Heart left ventricle (tissue), 13 donors: ENCODE measurements around the gene TTC8.

Experiments
- POLR2A ChIP-seq, 2 donors: fragments of 450-650 bp; IDR thresholded peaks; one replicate each; pipeline ENCODE4 v1.6.1; 2017; ENCODE audit warnings: antibody characterized with exemption in 2 of 2, mild to moderate bottlenecking in 2 of 2, moderate library complexity in 2 of 2
- TF ChIP-seq, protein P1 (sequence below), 12 donors: fragments of 200-600 bp; sonication (generic) in 4 of 12; IDR thresholded peaks; one replicate each; pipeline versions ENCODE4 v1.5.0 to v1.8.0; 2018 to 2022; ENCODE audit warnings: antibody characterized with exemption in 12 of 12, mild to moderate bottlenecking in 5 of 12
- donor health status: ischemic (EF 13 %, LVEDD 7.1; RV severe dilation, severe dysfunction).
- donor health status: DM: no; HTN: yes; CAD: no.
- donor health status: DM: no; HTN: no; CAD: no.
- donor health status: ischemic (EF 25% LVEDD 6.9; RV normal size, moderate dysfunction).
- donor health status: ischemic (EF 25% LVEDD 5.7; RV mildly dilated, moderate dysfunction).
- donor health status: ischemic (EF 35%, LVEDD 5.7; RV mildly dilated, moderate dysfunction).
- donor health status: nonischemic (EF 11% LVEDD 7.7; RV severe dilation, severe dysfunction).
- donor health status: DM: yes; HTN: yes; CAD: no.
- donor health status: PGD.
- donor health status: ischemic (EF 29% LVEDD 5.4; RV normal size, mild dysfunction).
- donor health status: nonischemic (EF 23%, LVEDD 6.1; RV moderate dilation, normal function).

GRCh38 chr14:88786715-88787114 is 37.7 kb upstream of the TTC8 start:
- TF ChIP-seq, protein P1, sequence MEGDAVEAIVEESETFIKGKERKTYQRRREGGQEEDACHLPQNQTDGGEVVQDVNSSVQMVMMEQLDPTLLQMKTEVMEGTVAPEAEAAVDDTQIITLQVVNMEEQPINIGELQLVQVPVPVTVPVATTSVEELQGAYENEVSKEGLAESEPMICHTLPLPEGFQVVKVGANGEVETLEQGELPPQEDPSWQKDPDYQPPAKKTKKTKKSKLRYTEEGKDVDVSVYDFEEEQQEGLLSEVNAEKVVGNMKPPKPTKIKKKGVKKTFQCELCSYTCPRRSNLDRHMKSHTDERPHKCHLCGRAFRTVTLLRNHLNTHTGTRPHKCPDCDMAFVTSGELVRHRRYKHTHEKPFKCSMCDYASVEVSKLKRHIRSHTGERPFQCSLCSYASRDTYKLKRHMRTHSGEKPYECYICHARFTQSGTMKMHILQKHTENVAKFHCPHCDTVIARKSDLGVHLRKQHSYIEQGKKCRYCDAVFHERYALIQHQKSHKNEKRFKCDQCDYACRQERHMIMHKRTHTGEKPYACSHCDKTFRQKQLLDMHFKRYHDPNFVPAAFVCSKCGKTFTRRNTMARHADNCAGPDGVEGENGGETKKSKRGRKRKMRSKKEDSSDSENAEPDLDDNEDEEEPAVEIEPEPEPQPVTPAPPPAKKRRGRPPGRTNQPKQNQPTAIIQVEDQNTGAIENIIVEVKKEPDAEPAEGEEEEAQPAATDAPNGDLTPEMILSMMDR (IDR thresholded peaks at IDR 0.05): no peak
- TF ChIP-seq POLR2A (IDR thresholded peaks at IDR 0.05): no peak
